H9 (cell line): ENCODE data around the gene NCOA6. TPM values are rescaled to one million over a fixed set of nuclear protein-coding genes. Genes with fewer than 3 reads are reported as not detected.

ENCODE experiments used
- DNase-seq: peaks from one replicate; pipeline ENCODE4 v3.0.0-alpha.2; 2017
- H2AFZ ChIP-seq: one replicate; pipeline ENCODE4 v1.6.1; 2013; ENCODE audit warnings: mild to moderate bottlenecking, low read length, control low read depth, moderate library complexity
- H2AK5ac ChIP-seq: 2 replicates; pipeline ENCODE4 v1.6.1; 2013; ENCODE audit warnings: low read length, control low read depth, mixed read lengths; ENCODE audit not compliant: insufficient read length
- H2BK120ac ChIP-seq: one replicate; pipeline ENCODE4 v1.6.1; 2013; ENCODE audit warnings: low read depth, mild to moderate bottlenecking, low read length, control low read depth, inconsistent platforms; ENCODE audit not compliant: poor library complexity, severe bottlenecking
- H2BK12ac ChIP-seq: 2 replicates; pipeline ENCODE4 v1.6.1; 2013; ENCODE audit warnings: low read length, control low read depth, mixed read lengths, low read depth; ENCODE audit not compliant: insufficient read length
- H2BK15ac ChIP-seq: 2 replicates; pipeline ENCODE4 v1.6.1; 2013; ENCODE audit warnings: low read depth, low read length, control low read depth
- H2BK20ac ChIP-seq: one replicate; pipeline ENCODE4 v1.6.1; 2013; ENCODE audit warnings: low read depth, mild to moderate bottlenecking, low read length, control low read depth, inconsistent platforms; ENCODE audit not compliant: poor library complexity, severe bottlenecking
- H2BK5ac ChIP-seq: 2 replicates; pipeline ENCODE4 v1.6.1; 2013; ENCODE audit warnings: low read length, control low read depth, mixed read lengths; ENCODE audit not compliant: insufficient read length
- H3K14ac ChIP-seq: 2 replicates; pipeline ENCODE4 v1.6.1; 2013; ENCODE audit warnings: low read length, control low read depth; ENCODE audit not compliant: insufficient read depth
- H3K18ac ChIP-seq: 2 replicates; pipeline ENCODE4 v1.6.1; 2013; ENCODE audit warnings: low read depth, mild to moderate bottlenecking, mixed read lengths, low read length, control low read depth; ENCODE audit not compliant: insufficient read length
- H3K23ac ChIP-seq: 2 replicates; pipeline ENCODE4 v1.6.1; 2013; ENCODE audit warnings: low read length, control low read depth, mixed read lengths, low read depth; ENCODE audit not compliant: insufficient read length
- H3K23me2 ChIP-seq: 2 replicates; pipeline ENCODE4 v1.6.1; 2013; ENCODE audit warnings: low read depth, mild to moderate bottlenecking, mixed read lengths, low read length, control low read depth; ENCODE audit not compliant: insufficient read length, poor library complexity, severe bottlenecking
- H3K27ac ChIP-seq: 2 replicates; pipeline ENCODE4 v1.5.1; 2013; ENCODE audit warnings: low read length, control low read depth, mixed read lengths, low read depth; ENCODE audit not compliant: insufficient read length
- H3K27me3 ChIP-seq: 2 replicates; pipeline ENCODE4 v1.6.1; 2013; ENCODE audit warnings: low read length, control low read depth, inconsistent platforms; ENCODE audit not compliant: insufficient read depth
- H3K4ac ChIP-seq: 2 replicates; pipeline ENCODE4 v1.6.1; 2013; ENCODE audit warnings: low read depth, mild to moderate bottlenecking, control low read depth, inconsistent platforms, low read length, moderate library complexity
- H3K4me1 ChIP-seq: 2 replicates; pipeline ENCODE4 v1.6.1; 2013; ENCODE audit warnings: low read length, control low read depth, inconsistent platforms; ENCODE audit not compliant: insufficient read depth
- H3K4me2 ChIP-seq: 2 replicates; pipeline ENCODE4 v1.6.1; 2013; ENCODE audit warnings: low read length, control low read depth, mixed read lengths; ENCODE audit not compliant: insufficient read length, insufficient read depth
- H3K56ac ChIP-seq: 2 replicates; pipeline ENCODE4 v1.6.1; 2013; ENCODE audit warnings: low read depth, mild to moderate bottlenecking, mixed read lengths, low read length, control low read depth; ENCODE audit not compliant: insufficient read length
- H3K79me1 ChIP-seq: 2 replicates; pipeline ENCODE4 v1.6.1; 2013; ENCODE audit warnings: low read depth, mild to moderate bottlenecking, moderate library complexity, low read length, control low read depth, inconsistent platforms; ENCODE audit not compliant: insufficient read depth, poor library complexity, severe bottlenecking
- H3K79me2 ChIP-seq: 2 replicates; pipeline ENCODE4 v1.6.1; 2013; ENCODE audit warnings: low read length, control low read depth, inconsistent platforms; ENCODE audit not compliant: insufficient read depth
- H3K9ac ChIP-seq: 2 replicates; pipeline ENCODE4 v1.6.1; 2013; ENCODE audit warnings: low read length, control low read depth, mixed read lengths; ENCODE audit not compliant: insufficient read length; ENCODE audit errors: extremely low read depth
- H3K9me3 ChIP-seq: one replicate; pipeline ENCODE4 v1.6.1; 2013; ENCODE audit warnings: low read depth, low read length, inconsistent platforms; ENCODE audit not compliant: control insufficient read depth
- H3T11ph ChIP-seq: one replicate; pipeline ENCODE4 v1.6.1; 2013; ENCODE audit warnings: mild to moderate bottlenecking, low read length, control low read depth, inconsistent platforms
- H4K20me1 ChIP-seq: one replicate; pipeline ENCODE4 v1.6.1; 2013; ENCODE audit not compliant: control insufficient read depth, insufficient read length, insufficient read depth
- H4K5ac ChIP-seq: 2 replicates; pipeline ENCODE4 v1.6.1; 2013; ENCODE audit warnings: low read depth, mild to moderate bottlenecking, mixed read lengths, low read length, control low read depth; ENCODE audit not compliant: insufficient read length
- H4K8ac ChIP-seq: replicated peaks from 2 replicates; pipeline ENCODE4 v1.6.1; 2013; ENCODE audit warnings: low read length, control low read depth, mixed read lengths, low read depth; ENCODE audit not compliant: insufficient read length
- H4K91ac ChIP-seq: 2 replicates; pipeline ENCODE4 v1.6.1; 2013; ENCODE audit warnings: low read depth, mild to moderate bottlenecking, moderate library complexity, mixed read lengths, low read length, control low read depth; ENCODE audit not compliant: insufficient read length
- H3K27ac Mint-ChIP-seq, 3 experiments: 2 replicates in 2 of 3; 3 replicates in 1 of 3; pipeline ENCODE4 v1.8.0; 2020 to 2021; ENCODE audit warnings: mixed read lengths in 3 of 3, mild to moderate bottlenecking in 1 of 3, moderate library complexity in 1 of 3
- H3K27me3 Mint-ChIP-seq: 2 replicates; pipeline ENCODE4 v1.8.0; 2021; ENCODE audit warnings: low read depth, mild to moderate bottlenecking, moderate library complexity, mixed read lengths
- H3K36me3 Mint-ChIP-seq, 3 experiments: 2 replicates in 2 of 3; 3 replicates in 1 of 3; pipeline ENCODE4 v1.8.0; 2020 to 2021; ENCODE audit warnings: low read depth in 3 of 3, mixed read lengths in 3 of 3; ENCODE audit not compliant: insufficient read depth in 1 of 3
- H3K4me1 Mint-ChIP-seq, 2 experiments: 2 replicates each; pipeline ENCODE4 v1.8.0; 2020; ENCODE audit warnings: mixed read lengths in 2 of 2
- H3K4me3 Mint-ChIP-seq, 2 experiments: 2 replicates in 1 of 2; 3 replicates in 1 of 2; pipeline ENCODE4 v1.8.0; 2020 to 2021; ENCODE audit warnings: mild to moderate bottlenecking in 2 of 2, mixed read lengths in 2 of 2, moderate library complexity in 1 of 2
- H3K9me3 Mint-ChIP-seq, 2 experiments: 2 replicates in 1 of 2; 3 replicates in 1 of 2; pipeline ENCODE4 v1.8.0; 2020; ENCODE audit warnings: mild to moderate bottlenecking in 2 of 2, mixed read lengths in 2 of 2, moderate library complexity in 1 of 2
- CTCF ChIP-seq: fragments of 200-600 bp; sonication (generic); conservative IDR thresholded peaks from 3 replicates; pipeline ENCODE4 v1.8.0; 2021; ENCODE audit warnings: antibody characterized with exemption, mild to moderate bottlenecking
- WGBS: extraction: QIAGEN DNeasy Blood & Tissue Kit; methylation state at CpG from one replicate; pipeline ENCODE4 v1.1.7; 2013; ENCODE audit warnings: missing lambda C conversion rate, low lambda C conversion rate, mixed read lengths; ENCODE audit not compliant: insufficient read length; ENCODE audit errors: extremely low coverage; 5-methylcytosine and 5-hydroxymethylcytosine counted together
- total RNA-seq: library from RNA; stranded (reverse); gene quantifications from 2 replicates; pipeline ENCODE4 v1.2.1, GENCODE V29; 2021

NCOA6 gene
- total RNA-seq, 1 experiment from 2014 or later = 23.9 TPM

- Histone ChIP-seq H2BK120ac (no peak overlapping the region), H2AFZ (no peak overlapping the region), H3K9me3 (no peaks in the 10 kb centered on the region), H3K4ac (no peak overlapping the region), H2BK12ac (no peak overlapping the region), H2AK5ac (no peak overlapping the region), H4K5ac (no peak overlapping the region), H3K18ac (no peak overlapping the region), H3K27me3 (peaks cover 9% of the 10 kb centered on the region; the same call in 1 of the 2 replicates), H2BK20ac (no peak overlapping the region), H2BK5ac (no peak overlapping the region), H4K8ac (no peak overlapping the region), H3K14ac (no peak overlapping the region), H3K27ac (no peak overlapping the region), H3K56ac (no peak overlapping the region), H3K23me2 (peaks cover 22% of the 10 kb centered on the region), H3K4me1 (no peaks in the 10 kb centered on the region), H3K23ac (no peak overlapping the region), H3T11ph (no peak overlapping the region), H2BK15ac (no peak overlapping the region), H3K79me2 (no peaks in the 10 kb centered on the region), H4K91ac (no peak overlapping the region), H3K79me1 (no peaks in the 10 kb centered on the region), H3K4me2 (peak overlapping the region; percentile 62), H4K20me1 (no peaks in the 10 kb centered on the region), H3K9ac (no peak overlapping the region)
- peaks cover 0 to 6% (median 0%) of the 10 kb centered on the region in 3 experiments; a peak in 2 of 7 replicates for H3K36me3 Mint-ChIP-seq
- H3K27me3 Mint-ChIP-seq = peaks cover 51% of the 10 kb centered on the region
- no peaks in the 10 kb centered on the region for H3K9me3 Mint-ChIP-seq
- TF ChIP-seq CTCF = peak; percentile 77
- no peak overlapping the region for H3K27ac Mint-ChIP-seq
- H3K4me3 Mint-ChIP-seq = peak overlapping the region; percentile 79 to 88
- H3K4me1 Mint-ChIP-seq = peaks cover 21 to 30% of the 10 kb centered on the region in 2 experiments
- no CpG with 5 or more reads among the region's 22 CpGs for WGBS
- peak; percentile 64 for DNase-seq
Measured at GRCh38 chr20:34708621-34709043, 116.8 kb downstream of the NCOA6 start.
